VCaP (cell line): ENCODE data around the gene TMEM203.

Experiments
- H3K27ac ChIP-seq: fragments of 450-650 bp; 2 replicates; pipeline ENCODE4 v1.5.1; 2017
- TF ChIP-seq, protein P1 (sequence below): fragments of 450-650 bp; conservative IDR thresholded peaks from 2 replicates; pipeline ENCODE4 v1.5.1; 2017; ENCODE audit warnings: mild to moderate bottlenecking, moderate library complexity

TMEM203 gene

GRCh38 chr9:137243626-137244485 lies 38.4 kb upstream of the TMEM203 start:
- TF ChIP-seq, protein P1, sequence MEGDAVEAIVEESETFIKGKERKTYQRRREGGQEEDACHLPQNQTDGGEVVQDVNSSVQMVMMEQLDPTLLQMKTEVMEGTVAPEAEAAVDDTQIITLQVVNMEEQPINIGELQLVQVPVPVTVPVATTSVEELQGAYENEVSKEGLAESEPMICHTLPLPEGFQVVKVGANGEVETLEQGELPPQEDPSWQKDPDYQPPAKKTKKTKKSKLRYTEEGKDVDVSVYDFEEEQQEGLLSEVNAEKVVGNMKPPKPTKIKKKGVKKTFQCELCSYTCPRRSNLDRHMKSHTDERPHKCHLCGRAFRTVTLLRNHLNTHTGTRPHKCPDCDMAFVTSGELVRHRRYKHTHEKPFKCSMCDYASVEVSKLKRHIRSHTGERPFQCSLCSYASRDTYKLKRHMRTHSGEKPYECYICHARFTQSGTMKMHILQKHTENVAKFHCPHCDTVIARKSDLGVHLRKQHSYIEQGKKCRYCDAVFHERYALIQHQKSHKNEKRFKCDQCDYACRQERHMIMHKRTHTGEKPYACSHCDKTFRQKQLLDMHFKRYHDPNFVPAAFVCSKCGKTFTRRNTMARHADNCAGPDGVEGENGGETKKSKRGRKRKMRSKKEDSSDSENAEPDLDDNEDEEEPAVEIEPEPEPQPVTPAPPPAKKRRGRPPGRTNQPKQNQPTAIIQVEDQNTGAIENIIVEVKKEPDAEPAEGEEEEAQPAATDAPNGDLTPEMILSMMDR, result no peak
- H3K27ac ChIP-seq, result peak overlapping the region; percentile 100

- H3K27ac ChIP-seq, result peak overlapping the region; percentile 100
These were observed 37.8 kb upstream of the TMEM203 start for GRCh38 chr9:137243266-137243625.

DNA sequence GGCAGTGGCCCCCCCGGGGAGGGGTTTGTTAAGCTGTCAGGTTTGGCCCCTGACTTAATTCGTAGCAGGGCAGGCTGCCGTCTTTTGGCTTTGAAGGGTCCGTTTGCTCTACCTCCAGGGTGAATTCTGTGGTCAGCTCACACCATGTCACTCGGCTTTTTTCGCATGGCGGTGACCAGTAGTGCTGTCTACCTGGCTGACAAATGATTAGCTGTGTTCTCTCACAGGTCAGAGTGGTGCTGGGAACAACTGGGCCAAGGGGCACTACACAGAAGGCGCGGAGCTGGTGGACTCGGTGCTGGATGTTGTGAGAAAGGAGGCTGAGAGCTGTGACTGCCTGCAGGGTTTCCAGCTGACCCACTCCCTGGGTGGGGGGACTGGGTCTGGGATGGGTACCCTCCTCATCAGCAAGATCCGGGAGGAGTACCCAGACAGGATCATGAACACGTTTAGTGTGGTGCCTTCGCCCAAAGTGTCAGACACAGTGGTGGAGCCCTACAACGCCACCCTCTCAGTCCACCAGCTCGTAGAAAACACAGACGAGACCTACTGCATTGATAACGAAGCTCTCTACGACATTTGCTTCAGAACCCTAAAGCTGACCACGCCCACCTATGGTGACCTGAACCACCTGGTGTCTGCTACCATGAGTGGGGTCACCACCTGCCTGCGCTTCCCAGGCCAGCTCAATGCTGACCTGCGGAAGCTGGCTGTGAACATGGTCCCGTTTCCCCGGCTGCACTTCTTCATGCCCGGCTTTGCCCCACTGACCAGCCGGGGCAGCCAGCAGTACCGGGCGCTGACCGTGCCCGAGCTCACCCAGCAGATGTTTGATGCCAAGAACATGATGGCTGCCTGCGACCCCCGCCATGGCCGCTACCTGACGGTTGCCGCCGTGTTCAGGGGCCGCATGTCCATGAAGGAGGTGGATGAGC lies 37.1 kb upstream of the TMEM203 start:
- TF ChIP-seq, protein P1, result no peak
- peak overlapping the region; percentile 100 for H3K27ac ChIP-seq

- peak overlapping the region; percentile 100 for H3K27ac ChIP-seq
- TF ChIP-seq, protein P1, result no peak
These were observed 36.2 kb upstream of the TMEM203 start for GRCh38 chr9:137241490-137242268.

- TF ChIP-seq, protein P1, result no peak
- H3K27ac ChIP-seq, result peak within 1 kb of the TSS; percentile 100
These were observed 35.5 kb upstream of the TMEM203 start, which contains the start of gene TUBB4B for GRCh38 chr9:137240841-137241489. Gene TUBB4B (plus strand): TSS chr9:137241287. CDS start chr9:137241361, 74 bp downstream.

- H3K27ac ChIP-seq, result peak overlapping the region; percentile 100
- TF ChIP-seq, protein P1, result peak; percentile 30
These were observed 34.9 kb upstream of the TMEM203 start for GRCh38 chr9:137240318-137240840.

GRCh38 chr9:137239541-137240200 lies 34.2 kb upstream of the TMEM203 start:
- peak overlapping the region; percentile 100 for H3K27ac ChIP-seq
